Thyroid gland (tissue), 4 donors: ENCODE measurements around the gene CCDC172.

Source experiments
- POLR2A ChIP-seq, 2 donors: fragments of 450-650 bp; IDR thresholded peaks; one replicate each; pipeline ENCODE4 v1.6.1; 2017; ENCODE audit warnings: antibody characterized with exemption in 2 of 2, mild to moderate bottlenecking in 2 of 2, moderate library complexity in 1 of 2
- TF ChIP-seq, protein P1 (sequence below), 6 experiments: fragments of 200-600 bp in 3 of 6; fragments of 450-650 bp in 3 of 6; sonication (generic) in 3 of 6; IDR thresholded peaks; one replicate each; pipeline ENCODE4 v1.5.1; 2016 to 2019; ENCODE audit warnings: antibody characterized with exemption in 6 of 6, mild to moderate bottlenecking in 2 of 6, inconsistent platforms in 1 of 6, moderate library complexity in 1 of 6

DNA sequence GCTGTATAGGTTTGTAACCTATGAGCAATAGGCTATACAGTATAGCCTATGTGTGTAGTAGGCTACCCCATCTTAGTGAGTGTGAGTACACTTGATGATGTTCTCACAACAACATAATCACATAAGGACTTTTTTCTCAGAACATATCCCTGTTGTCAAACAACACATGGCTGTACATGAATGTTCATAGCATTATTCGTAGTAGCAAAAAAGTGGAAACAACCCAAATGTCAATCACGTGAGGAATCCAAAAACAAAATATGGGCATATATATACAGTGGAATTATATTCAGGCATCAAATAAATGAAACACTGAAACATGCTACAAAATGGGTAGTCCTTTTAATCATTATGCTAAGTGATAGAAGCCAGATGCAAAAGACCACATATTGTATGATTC lies 31.1 kb downstream of the CCDC172 start:
- TF ChIP-seq, protein P1, sequence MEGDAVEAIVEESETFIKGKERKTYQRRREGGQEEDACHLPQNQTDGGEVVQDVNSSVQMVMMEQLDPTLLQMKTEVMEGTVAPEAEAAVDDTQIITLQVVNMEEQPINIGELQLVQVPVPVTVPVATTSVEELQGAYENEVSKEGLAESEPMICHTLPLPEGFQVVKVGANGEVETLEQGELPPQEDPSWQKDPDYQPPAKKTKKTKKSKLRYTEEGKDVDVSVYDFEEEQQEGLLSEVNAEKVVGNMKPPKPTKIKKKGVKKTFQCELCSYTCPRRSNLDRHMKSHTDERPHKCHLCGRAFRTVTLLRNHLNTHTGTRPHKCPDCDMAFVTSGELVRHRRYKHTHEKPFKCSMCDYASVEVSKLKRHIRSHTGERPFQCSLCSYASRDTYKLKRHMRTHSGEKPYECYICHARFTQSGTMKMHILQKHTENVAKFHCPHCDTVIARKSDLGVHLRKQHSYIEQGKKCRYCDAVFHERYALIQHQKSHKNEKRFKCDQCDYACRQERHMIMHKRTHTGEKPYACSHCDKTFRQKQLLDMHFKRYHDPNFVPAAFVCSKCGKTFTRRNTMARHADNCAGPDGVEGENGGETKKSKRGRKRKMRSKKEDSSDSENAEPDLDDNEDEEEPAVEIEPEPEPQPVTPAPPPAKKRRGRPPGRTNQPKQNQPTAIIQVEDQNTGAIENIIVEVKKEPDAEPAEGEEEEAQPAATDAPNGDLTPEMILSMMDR (IDR thresholded peaks at IDR 0.05): no peak
- TF ChIP-seq POLR2A (IDR thresholded peaks at IDR 0.05): no peak
